ENCODE results near the gene HDAC1.
A peak's percentile ranks its signal among the peaks of the same experiment; 100 is the strongest.
"Not testable (repeated sequence)": the region's sequence is repeated elsewhere in the genome, so short reads cannot be mapped to it uniquely, and the experiment has no call there.

Gene HDAC1

DNA sequence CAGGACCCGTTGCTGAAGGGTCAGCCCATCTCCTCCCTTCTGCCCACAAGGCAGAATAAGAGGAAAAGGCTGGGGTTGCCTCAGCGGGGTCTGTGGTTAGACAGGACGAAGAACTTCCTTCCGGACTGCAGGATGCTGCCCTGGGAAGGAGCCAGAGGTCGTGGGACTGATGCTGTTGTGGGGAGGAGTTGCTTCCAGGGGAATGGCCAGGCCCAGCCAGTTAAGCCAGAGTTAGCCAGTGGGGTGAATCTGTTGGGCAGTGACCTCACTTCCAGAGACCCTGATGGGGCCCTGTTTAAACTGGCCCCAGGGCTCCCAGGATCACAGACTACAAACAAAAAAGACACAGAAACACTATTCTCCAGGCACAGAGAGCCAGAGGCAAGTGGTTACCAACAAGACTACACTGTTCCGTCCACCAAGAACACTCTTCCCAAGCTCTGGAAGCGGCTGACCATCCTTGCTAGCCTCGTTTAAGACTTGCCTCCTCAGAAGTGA, 57.4 kb downstream of the HDAC1 start:
- no peak for DNase-seq (ENCODE audit: low read depth, low spot score)

DNA sequence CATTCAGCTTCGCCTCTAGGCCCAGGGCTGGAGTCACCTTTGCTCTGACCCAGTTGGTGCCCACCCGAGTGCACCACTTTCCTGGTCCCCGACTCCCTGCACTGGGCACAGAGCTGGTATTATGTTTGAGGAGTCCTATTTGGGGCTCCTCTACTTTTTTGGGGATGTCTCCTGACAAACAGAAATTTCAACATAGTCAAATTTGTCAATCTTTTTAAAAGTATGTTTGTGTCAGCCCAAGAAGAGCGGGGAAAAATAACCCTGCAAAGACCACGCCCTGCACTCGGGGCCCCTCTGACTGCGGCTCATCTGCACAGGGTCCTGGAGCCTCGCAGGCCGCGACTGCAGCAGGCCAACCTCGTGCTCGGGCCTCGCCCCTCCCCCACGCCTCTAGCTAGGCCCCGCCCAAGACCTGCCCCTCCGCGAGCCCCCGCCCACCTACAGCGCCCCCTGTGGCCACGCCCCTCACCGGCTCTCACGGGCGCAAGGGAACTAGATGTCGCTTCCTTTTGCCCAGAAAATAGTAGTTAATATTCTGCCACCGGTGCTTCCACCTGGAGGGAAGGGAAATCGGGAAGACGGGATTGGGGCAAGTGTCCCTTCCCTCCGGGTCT, 59.0 kb downstream of the HDAC1 start:
- no peak for DNase-seq (ENCODE audit: low read depth, low spot score)

DNA sequence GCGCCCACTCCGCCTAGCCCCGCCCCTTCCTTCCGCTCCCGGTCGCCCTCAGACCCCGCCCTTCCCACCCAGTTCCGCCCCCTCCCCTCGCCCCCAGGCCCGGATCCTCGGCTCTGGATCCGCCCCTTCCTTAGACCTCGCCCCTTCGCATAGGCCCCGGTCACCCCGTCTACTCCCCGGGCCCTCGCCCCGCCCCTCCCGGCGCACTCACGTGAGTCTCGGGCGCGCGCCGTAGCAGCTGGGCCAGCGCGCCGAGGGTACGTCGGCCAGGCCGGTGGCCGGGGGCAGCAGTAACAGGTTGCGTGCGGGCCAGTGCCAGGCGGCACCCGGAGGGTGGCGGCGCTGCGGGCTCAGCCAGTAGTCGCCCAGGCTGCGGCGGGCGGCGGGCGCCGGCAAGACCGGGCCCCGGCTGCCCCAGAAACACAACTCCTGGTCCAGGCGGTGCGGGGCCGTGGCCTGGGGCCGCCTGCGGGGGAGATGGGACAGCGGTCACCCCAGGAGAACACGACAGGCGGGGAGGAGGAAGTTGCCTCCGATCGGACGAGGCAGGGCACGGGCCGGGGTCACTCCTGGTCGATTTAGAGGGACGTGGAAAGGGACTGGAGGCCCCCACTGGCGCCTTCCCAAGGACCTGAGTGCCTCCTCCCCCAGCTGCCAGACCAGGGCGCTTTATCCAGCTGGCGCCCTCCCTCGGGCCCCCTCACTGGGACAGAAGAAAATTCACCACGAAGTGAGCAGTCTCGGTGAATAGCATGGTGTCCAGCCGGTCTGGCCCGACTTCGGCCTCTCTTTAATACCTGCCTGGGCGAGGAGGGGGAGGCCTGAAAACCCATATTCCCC, 59.7 kb downstream of the HDAC1 start:
- DNase-seq (ENCODE audit: low read depth, low spot score) = peak; percentile 98

- no peak for DNase-seq (ENCODE audit: low read depth, low spot score)
These were observed 60.4 kb downstream of the HDAC1 start for GRCh38 chr1:32352239-32352745.

- DNase-seq (ENCODE audit: low read depth, low spot score) = no peak
These were observed 61.0 kb downstream of the HDAC1 start for GRCh38 chr1:32352831-32353383.

DNA sequence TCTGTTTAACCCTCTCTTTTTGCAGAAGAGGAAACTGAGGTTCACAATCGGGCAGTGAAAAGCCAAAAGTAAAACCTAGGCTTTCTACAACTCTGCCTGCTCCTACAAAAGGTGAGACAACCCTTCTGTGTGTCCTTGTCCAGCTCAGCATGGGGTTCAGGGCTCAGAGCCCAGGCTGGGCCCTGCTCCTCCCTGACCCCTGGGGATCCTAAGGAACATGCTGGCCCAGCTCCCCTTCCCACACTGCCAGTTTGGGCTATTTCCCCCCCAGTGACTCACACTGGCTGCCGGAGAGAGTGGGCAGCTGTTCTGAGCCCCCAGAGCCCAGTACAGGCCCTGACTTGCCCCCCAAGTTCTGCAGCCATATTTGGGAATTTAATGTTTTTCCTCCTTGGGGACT, 61.5 kb downstream of the HDAC1 start:
- DNase-seq (ENCODE audit: low read depth, low spot score) = no peak

DNA sequence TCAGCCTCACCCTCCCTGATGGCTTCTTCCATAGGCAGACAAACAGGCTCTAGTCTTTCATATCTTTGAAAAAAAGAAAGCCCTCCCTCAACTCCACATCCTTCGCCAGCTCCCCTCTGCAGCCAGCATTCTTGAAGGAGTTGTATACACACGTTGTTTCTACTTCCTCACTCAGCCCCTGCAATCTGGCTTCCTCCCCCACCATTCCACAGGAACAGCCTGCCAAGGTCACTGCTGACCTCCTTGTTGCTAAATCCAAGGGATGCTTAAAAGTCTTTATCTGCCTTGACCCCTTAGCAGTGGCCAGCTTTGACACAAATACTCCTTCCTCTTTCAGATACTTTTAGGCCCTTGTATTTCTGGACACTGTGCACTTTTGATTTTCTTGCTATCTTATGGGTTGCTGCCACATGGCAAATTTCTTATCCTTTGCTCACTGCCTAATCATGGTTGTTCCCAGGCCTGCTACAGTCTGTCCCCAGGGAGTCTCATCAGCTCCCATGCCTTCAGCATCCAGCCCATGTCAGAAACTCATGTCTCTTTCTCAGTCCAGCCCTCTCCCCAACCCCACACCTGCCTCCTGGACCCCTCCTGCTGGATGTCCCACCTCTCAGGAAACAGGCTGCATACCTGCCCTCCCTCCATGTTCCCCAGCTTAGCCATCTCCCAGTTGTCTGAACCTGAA, 62.1 kb downstream of the HDAC1 start:
- DNase-seq (ENCODE audit: low read depth, low spot score) = peak; percentile 31

DNA sequence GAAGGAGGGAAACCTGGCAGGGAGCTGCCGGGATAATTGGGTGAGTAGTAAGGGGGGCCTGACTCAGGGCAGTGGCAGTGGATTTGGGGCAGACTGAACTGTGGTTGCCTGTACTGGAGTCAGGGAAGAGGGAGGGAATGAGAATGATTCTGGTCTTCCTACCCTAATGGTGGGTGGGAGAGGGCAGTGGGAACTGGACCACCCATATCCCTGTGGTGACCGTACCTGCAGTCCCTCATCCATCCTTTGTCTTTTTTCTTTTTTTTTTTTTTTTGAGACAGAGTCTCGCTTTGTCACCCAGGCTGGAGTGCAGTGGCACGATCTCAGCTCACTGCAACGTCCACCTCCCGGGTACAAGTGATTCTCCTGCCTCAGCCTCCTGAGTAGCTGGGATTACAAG, 63.9 kb downstream of the HDAC1 start:
- DNase-seq (ENCODE audit: low read depth, low spot score) = not testable (repeated sequence)

DNA sequence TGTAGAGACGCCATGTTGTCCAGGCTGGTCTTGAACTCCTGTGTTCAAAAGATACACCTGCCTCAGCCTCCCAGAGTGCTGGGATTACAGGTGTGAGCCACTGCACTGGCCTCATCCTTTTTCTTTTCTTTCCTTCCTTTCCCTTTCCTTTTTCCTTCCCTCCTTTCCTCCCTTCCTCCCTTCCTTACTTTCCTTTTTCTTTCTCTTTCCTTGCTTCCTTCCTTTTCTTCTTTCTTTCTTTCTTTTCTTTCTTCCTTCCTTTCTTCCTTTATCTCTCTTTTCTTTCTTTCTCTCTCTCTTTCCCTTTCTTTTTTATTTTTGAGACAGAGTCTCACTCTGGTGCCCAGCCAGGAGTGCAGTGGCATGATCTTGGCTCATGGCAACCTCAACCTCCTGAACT, 64.6 kb downstream of the HDAC1 start:
- no peak for DNase-seq (ENCODE audit: low read depth, low spot score)

DNA sequence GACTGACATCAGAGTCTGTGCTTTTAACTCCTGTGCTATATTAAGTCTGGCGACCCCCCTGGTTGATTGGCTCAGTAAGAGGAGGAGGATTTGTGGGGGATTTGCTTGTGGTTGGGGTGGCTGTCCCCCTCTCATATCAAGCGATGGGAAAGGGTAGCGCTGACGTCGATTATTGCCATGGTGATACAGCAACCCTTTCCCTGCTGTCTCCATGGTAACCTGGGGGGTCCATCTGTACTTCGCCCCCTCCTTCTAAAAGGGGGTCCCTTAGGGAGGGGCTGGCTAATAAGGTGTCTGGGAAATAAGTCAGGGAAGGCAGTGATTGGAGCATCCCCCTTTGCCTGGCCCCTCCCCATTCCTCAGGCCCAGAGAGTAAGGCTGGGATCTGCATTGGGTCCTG, 65.7 kb downstream of the HDAC1 start:
- no peak for DNase-seq (ENCODE audit: low read depth, low spot score)

DNA sequence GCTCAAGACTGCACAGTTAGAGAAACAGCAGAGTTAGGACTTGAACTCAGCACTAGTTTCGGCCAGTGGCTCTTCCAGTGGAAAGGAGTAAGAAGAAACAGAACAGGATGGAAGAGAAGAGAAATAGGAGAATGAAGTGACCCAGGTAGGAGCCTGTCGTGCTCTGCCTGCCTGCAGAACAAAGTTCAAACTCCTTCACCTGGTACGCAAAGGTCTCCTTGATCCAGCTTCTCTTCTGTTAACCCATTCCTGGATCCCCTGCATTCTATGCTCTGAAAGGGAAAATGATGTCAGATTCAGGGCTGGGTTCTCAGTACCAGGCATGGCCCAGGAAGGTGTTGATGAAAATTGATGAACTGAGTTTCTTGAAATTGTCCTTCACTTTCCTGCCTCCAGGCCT, 66.6 kb downstream of the HDAC1 start:
- DNase-seq (ENCODE audit: low read depth, low spot score) = no peak

- DNase-seq (ENCODE audit: low read depth, low spot score) = no peak
These were observed 69.4 kb downstream of the HDAC1 start for GRCh38 chr1:32361308-32361673.

DNA sequence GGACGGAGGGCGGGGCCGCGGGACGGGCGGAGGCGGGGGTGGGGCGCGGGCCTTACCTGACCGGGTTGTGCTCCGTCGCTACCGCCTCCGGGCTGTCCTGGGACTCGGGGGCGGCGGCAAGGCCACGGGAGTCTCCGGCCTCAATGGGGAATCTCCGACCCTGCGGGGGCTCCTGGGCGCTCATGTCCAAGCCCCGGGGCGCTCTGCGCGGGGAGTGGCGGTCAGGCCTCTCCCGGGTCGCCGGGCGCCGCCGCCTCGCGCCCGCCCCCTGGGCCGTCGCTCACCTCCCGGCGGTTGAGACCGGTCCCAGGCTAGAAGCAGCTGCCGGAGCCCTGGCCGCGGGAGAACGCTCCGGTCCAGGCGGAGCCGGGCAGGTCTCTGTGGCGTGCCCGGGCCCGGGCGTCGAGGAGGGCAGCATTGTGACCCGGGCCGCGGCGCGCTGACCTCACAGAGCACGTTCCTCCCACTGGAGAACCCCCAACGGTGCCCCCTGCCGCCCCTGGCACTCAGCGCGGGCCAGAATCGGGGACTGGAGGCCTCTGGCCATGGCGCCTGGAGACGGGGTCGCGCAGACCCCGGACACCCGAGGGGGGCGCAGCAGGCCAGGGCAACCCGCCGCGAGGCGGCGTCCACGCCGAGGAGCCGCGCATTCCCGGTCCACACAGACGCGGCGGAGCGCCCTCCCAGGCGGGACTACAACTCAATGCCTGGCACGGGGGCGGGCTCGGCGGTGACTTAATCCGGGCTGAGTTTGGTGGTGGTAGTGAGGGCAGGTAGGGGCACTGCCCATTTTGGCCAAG, 70.0 kb downstream of the HDAC1 start:
- peak; percentile 76 for DNase-seq (ENCODE audit: low read depth, low spot score)

- no peak for DNase-seq (ENCODE audit: low read depth, low spot score)
These were observed 70.8 kb downstream of the HDAC1 start, which contains the start of the genes FAM229A and TSSK3 for GRCh38 chr1:32362474-32363313. FAM229A (minus strand) TSS chr1:32362485; CDS start chr1:32362091, 394 bp downstream. TSSK3 (plus strand) TSS chr1:32362539; CDS start chr1:32362702, 163 bp downstream.

- no peak for DNase-seq (ENCODE audit: low read depth, low spot score)
These were observed 71.8 kb downstream of the HDAC1 start for GRCh38 chr1:32363713-32364112.

DNA sequence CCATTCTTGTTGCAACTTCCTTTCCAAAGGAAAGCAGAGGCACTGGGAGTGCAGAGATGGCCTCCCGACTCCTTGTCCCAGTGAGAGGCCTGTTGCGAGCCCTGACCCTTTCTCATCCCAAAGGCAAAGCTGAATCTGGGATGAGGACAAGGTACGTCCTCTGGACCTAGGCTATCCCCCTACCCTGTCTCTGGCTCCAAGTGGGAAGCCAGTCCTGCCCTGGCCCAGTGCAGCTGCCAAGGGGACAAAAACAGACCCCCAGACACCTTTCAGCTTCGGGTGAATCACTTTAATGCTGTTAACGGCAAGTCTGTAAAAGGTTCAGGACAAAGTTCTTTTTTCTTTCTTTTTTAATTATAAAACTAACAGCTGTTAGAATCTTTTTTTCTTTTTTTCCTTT, 73.0 kb downstream of the HDAC1 start:
- DNase-seq (ENCODE audit: low read depth, low spot score) = no peak

DNA sequence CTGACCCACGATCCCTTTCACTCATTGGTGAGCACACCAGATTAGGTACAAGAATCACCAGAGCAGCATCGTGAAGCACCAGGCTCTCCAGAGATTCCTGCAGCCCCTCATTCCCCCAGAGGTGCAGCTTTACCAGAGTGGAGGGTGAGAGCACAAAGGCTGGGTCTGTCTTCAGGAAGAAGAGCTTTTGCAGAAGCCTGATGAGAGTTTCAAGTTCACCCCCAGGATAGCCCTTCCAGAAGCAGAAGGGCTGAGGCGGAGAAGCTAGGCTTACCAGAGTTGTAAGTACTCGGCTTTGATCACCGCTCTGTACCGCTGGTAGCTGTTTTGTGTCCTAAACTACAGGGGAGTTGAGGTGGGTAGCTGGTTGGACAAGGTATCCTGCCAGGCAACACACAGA, 73.6 kb downstream of the HDAC1 start:
- no peak for DNase-seq (ENCODE audit: low read depth, low spot score)

- DNase-seq (ENCODE audit: low read depth, low spot score) = no peak
These were observed 76.2 kb downstream of the HDAC1 start for GRCh38 chr1:32367912-32368635.

DNA sequence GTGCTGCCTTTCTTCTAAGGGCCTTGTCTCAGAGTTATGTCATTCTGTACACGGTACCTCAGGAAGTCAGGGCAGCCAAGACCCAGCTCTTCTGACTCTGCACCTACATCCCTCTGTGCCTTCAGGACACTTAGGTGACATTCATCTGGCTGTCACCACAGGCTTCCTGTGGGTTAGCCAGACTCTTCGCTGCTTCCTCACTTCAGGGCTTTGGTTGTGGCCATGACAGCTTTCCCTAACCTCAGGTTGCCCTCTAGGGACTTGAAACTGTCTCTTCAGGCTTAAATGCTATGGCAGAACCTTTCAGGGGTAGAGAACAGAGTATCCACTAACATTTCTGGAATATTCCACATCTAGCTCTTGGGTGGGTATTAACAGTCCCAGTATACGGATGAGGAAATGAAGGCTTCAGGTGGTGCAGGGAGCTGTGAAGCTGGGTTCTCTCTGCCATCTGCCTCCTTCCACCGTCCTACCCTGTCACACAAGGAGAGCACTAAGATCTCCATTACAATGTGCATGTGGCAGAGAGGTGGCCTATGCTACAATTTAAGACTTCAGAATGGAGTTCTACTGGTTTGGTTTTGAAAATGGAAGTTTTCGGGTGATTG, 80.4 kb downstream of the HDAC1 start:
- no peak for DNase-seq (ENCODE audit: low read depth, low spot score)

Measured in astrocyte of the hippocampus (primary cell).